Measurements from ENCODE around the gene NFIX. TPM values are rescaled to one million over a fixed set of nuclear protein-coding genes. Genes with fewer than 3 reads are reported as not detected.

The NFIX gene
- total and polyA plus RNA-seq, 7 donors, result 10.6 to 104 (median 44.1) TPM

DNA sequence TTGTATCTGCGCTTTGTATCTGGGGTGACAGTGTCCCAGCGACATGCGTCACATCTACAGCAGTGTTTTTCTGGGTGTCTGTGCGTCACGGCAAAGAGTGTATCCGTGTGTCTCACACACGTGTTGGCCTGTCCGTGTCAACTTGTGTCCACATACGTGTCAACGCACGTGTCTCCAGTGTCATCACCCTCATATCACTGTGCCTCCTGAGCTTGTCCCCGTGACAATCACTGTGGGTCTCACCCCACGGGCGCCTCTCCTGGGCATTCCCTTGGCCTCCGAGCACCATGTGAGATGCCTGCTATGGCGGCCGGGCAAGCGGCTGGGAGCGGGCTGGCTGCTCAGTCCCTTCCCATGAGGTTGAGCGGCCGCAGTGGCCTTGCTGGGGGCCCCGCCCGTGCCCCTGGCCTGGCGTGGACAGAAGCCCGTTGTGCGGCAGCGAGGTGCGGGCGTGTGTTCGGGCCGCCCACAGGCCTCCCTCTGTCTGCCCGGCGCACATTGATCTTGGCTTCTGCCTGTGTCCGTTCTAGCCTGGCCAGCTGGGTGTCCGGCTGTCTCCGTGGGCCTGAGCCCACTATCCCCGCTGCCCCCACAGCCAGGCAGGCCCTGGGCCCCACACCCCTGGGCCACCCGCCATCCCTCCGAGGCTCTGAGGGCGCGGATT lies 6.4 kb downstream of the NFIX start:
- peaks cover 0 to 98% (median 93%) of the 10 kb centered on the region in 4 donors for H3K4me1 ChIP-seq
- TF ChIP-seq POLR2A (IDR thresholded peaks at IDR 0.05) (peak in 1 of 2 donors; percentile 10), POLR2AphosphoS5 (IDR thresholded peaks at IDR 0.05) (peak in 2 of 4 donors; percentile 9 to 69), EP300 (IDR thresholded peaks at IDR 0.05) (no peak)
- TF ChIP-seq, protein P1, sequence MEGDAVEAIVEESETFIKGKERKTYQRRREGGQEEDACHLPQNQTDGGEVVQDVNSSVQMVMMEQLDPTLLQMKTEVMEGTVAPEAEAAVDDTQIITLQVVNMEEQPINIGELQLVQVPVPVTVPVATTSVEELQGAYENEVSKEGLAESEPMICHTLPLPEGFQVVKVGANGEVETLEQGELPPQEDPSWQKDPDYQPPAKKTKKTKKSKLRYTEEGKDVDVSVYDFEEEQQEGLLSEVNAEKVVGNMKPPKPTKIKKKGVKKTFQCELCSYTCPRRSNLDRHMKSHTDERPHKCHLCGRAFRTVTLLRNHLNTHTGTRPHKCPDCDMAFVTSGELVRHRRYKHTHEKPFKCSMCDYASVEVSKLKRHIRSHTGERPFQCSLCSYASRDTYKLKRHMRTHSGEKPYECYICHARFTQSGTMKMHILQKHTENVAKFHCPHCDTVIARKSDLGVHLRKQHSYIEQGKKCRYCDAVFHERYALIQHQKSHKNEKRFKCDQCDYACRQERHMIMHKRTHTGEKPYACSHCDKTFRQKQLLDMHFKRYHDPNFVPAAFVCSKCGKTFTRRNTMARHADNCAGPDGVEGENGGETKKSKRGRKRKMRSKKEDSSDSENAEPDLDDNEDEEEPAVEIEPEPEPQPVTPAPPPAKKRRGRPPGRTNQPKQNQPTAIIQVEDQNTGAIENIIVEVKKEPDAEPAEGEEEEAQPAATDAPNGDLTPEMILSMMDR (IDR thresholded peaks at IDR 0.05), result no peak
- 80 to 83% methylated on average over 41 of the region's 41 CpGs for WGBS, 2 donors

DNA sequence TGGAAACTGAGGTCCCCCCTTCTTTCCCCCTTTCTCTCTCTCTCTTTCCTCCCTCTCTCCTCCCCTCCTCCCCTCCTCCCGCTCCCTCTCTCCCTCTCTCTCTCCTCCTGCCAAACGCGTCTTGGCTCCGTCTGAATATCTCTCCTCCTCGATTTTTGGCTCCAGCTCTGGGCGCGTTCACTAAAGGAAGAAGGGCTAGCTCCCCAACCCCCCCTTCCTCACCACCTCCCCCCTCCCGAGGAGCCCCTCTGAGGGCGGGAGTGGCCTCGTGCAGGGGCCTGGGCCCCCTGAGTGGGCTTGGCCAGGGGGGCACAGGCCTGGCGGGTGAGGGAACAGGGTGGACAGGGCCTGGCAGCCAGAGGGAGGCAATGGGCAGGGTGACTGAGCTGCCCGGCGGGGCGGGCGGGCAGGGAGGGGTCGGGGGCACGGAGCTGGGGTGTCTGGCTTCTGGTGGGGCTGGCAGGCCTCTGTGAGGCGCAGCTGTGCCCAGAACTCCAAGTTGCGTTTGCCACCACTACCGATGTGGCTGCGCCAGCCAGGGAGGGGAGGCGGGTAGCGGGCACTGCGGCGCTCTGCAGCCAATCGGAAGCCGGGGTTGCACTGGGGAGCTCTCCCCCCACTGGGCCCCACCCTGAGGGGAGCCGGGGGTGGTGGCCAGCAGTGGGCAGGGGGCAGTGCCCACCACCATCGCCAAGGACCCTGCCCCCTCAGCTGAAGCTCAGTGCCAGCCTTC lies 7.1 kb downstream of the NFIX start:
- H3K4me3 ChIP-seq, result peak overlapping the region; percentile 37 to 51 (median 43)
- H3K27me3 ChIP-seq, result no peaks in the 10 kb centered on the region
- intact Hi-C loops (cut with DNase I), result no loop called here
- no peak for TF ChIP-seq POLR2A (IDR thresholded peaks at IDR 0.05)
- TF ChIP-seq POLR2AphosphoS5 (IDR thresholded peaks at IDR 0.05), result peak; percentile 31 to 71 (median 44)
- H3K9me3 ChIP-seq, result no peaks in the 10 kb centered on the region
- WGBS, 2 donors, result 76 to 85% methylated on average over 29 of the region's 29 CpGs
- H3K4me1 ChIP-seq, result peaks cover 0 to 99% (median 94%) of the 10 kb centered on the region in 4 donors
- DNase-seq, result peak; percentile 96
- peak overlapping the region; percentile 92 to 98 (median 98) for H3K27ac ChIP-seq
- H3K36me3 ChIP-seq, result peaks cover 0 to 6% (median 0%) of the 10 kb centered on the region in 4 donors

More for the DNA sequence above, 6.4 kb downstream of the NFIX start:
- no peaks in the 10 kb centered on the region for H3K27me3 ChIP-seq
- peak; percentile 74 for DNase-seq
- H3K36me3 ChIP-seq, result peaks cover 0 to 6% (median 0%) of the 10 kb centered on the region in 4 donors
- H3K27ac ChIP-seq, result peak overlapping the region; percentile 92 to 98 (median 98)
- no peaks in the 10 kb centered on the region for H3K9me3 ChIP-seq
- intact Hi-C loops (cut with DNase I), result no loop called here
- H3K4me3 ChIP-seq, result peak overlapping the region; percentile 37 to 51 (median 43)

DNA sequence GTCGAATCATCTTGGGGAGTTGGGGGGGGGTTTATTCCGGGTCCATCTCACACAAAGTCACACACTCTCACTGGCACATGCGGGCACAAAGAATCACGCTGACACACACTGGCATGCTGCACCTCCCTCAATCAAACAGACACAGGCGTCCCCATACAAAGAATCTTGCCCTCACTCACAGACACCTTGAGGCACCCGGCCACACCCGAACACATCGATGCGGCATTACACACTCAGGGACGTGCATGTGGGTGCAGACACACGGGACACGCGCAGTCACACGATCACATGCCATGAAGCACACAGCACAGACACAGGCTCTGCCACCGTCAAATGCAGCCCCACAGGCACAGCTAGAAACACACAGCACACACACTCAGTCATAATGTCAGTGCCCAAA lies 7.8 kb downstream of the NFIX start:
- Histone ChIP-seq H3K36me3 (peaks cover 0 to 6% (median 0%) of the 10 kb centered on the region in 4 donors), H3K4me1 (peaks cover 0 to 99% (median 94%) of the 10 kb centered on the region in 4 donors), H3K9me3 (no peaks in the 10 kb centered on the region), H3K4me3 (peak overlapping the region; percentile 37 to 51 (median 43)), H3K27ac (peak overlapping the region; percentile 92 to 98 (median 98)), H3K27me3 (no peaks in the 10 kb centered on the region)
- intact Hi-C loops (cut with DNase I), result no loop called here
- 88% methylated on average over 15 of the region's 15 CpGs for WGBS, 2 donors
- TF ChIP-seq POLR2A (IDR thresholded peaks at IDR 0.05) (no peak), EP300 (IDR thresholded peaks at IDR 0.05) (no peak), POLR2AphosphoS5 (IDR thresholded peaks at IDR 0.05) (no peak)
- TF ChIP-seq, protein P1 (IDR thresholded peaks at IDR 0.05), result no peak
- DNase-seq, result peak; percentile 68

DNA sequence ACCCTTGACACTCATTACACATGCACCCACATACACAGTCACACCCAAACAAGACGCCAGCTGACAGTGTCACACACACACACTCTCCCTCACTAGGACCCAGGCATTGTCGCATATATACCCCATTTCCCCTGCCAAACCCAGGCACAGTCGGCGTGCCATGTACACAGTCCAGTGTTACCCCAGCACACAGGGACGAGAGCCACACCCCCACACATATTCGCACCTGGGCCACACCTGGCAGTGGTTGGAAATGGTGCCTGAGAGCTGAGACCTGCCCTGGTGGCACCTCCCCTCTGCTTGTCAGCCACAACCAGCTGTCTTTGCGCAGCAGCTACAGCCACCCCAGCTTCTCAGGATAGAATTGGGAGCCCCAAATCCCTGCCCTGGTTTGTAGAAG lies 9.0 kb downstream of the NFIX start:
- WGBS, 2 donors, result 18 to 68% methylated on average over 7 of the region's 7 CpGs
- H3K9me3 ChIP-seq, result no peaks in the 10 kb centered on the region
- TF ChIP-seq, protein P1 (IDR thresholded peaks at IDR 0.05), result no peak
- TF ChIP-seq POLR2AphosphoS5 (IDR thresholded peaks at IDR 0.05) (no peak), EP300 (IDR thresholded peaks at IDR 0.05) (no peak), POLR2A (IDR thresholded peaks at IDR 0.05) (no peak)
- peak overlapping the region; percentile 80 to 98 (median 95) for H3K27ac ChIP-seq
- no peaks in the 10 kb centered on the region for H3K27me3 ChIP-seq
- no peak overlapping the region for H3K4me3 ChIP-seq
- no peak for DNase-seq
- H3K36me3 ChIP-seq, result no peaks in the 10 kb centered on the region
- H3K4me1 ChIP-seq, result peaks cover 0 to 99% (median 96%) of the 10 kb centered on the region in 4 donors
- intact Hi-C loops (cut with DNase I), result no loop called here

DNA sequence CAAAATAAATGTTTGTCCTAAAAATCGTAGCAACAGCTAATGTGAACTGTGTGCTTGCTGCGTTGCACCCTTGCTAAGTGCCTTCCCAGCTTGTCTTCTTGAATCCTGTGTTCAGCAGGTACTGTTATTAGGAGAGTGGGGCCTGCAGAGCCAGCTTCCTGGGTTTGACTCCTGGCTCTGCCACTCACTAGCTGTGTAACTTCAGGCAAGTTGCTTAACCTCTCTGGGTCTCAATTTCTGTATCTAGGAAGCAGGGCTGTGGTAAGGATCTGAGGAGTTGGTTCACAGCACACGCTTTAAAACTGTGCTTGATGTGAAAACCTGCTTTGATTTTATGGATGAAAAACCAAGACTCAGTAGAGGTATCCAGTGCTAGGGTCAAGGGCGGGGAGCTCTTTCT lies 10.0 kb downstream of the NFIX start:
- no peak for TF ChIP-seq EP300 (IDR thresholded peaks at IDR 0.05)
- peak overlapping the region; percentile 80 to 98 (median 95) for H3K27ac ChIP-seq
- WGBS, 2 donors, result 88 to 89% methylated on average over 4 of the region's 4 CpGs
- intact Hi-C loops (cut with DNase I), result loop anchor here (5.0 kb wide), 1 partner anchor 213 kb away; the partner anchor contains the start of gene JUNB
- no peaks in the 10 kb centered on the region for H3K27me3 ChIP-seq
- peaks cover 0 to 99% (median 96%) of the 10 kb centered on the region in 4 donors for H3K4me1 ChIP-seq
- no peaks in the 10 kb centered on the region for H3K9me3 ChIP-seq
- DNase-seq, result no peak
- no peaks in the 10 kb centered on the region for H3K36me3 ChIP-seq
- H3K4me3 ChIP-seq, result no peak overlapping the region

All from sigmoid colon (tissue), 7 donors.